Mesothelial cell of epicardium (in vitro differentiated cells): ENCODE measurements around the gene CRHR2. TPM values are rescaled to one million over a fixed set of nuclear protein-coding genes. Genes with fewer than 3 reads are reported as not detected.

Experiments used
- DNase-seq, 2 experiments: peaks; one replicate each; pipeline ENCODE4 v3.0.0; 2021; ENCODE audit warnings: low spot score in 2 of 2; ENCODE audit not compliant: unreplicated experiment in 2 of 2
- H3K27ac Mint-ChIP-seq: 2 replicates; pipeline ENCODE4 v1.8.0; 2021; ENCODE audit warnings: mixed read lengths
- H3K27me3 Mint-ChIP-seq: 2 replicates; pipeline ENCODE4 v1.8.0; 2021; ENCODE audit warnings: low read depth, mixed read lengths
- H3K36me3 Mint-ChIP-seq: 2 replicates; pipeline ENCODE4 v1.8.0; 2021; ENCODE audit warnings: mixed read lengths
- H3K4me1 Mint-ChIP-seq: 2 replicates; pipeline ENCODE4 v1.8.0; 2021; ENCODE audit warnings: mixed read lengths
- H3K4me3 Mint-ChIP-seq: 2 replicates; pipeline ENCODE4 v1.8.0; 2021; ENCODE audit warnings: mild to moderate bottlenecking, moderate library complexity, mixed read lengths
- H3K9me3 Mint-ChIP-seq: 2 replicates; pipeline ENCODE4 v1.8.0; 2021; ENCODE audit warnings: mixed read lengths
- CTCF ChIP-seq: fragments of 200-600 bp; sonication (generic); IDR thresholded peaks from one replicate; pipeline ENCODE4 v1.5.0; 2021; ENCODE audit warnings: antibody characterized with exemption; ENCODE audit not compliant: unreplicated experiment
- total RNA-seq: library from RNA; stranded (reverse); gene quantifications from 3 replicates; pipeline ENCODE4 v1.2.1, GENCODE V29; 2021

Gene CRHR2
- total RNA-seq: not detected in 3 replicates

DNA sequence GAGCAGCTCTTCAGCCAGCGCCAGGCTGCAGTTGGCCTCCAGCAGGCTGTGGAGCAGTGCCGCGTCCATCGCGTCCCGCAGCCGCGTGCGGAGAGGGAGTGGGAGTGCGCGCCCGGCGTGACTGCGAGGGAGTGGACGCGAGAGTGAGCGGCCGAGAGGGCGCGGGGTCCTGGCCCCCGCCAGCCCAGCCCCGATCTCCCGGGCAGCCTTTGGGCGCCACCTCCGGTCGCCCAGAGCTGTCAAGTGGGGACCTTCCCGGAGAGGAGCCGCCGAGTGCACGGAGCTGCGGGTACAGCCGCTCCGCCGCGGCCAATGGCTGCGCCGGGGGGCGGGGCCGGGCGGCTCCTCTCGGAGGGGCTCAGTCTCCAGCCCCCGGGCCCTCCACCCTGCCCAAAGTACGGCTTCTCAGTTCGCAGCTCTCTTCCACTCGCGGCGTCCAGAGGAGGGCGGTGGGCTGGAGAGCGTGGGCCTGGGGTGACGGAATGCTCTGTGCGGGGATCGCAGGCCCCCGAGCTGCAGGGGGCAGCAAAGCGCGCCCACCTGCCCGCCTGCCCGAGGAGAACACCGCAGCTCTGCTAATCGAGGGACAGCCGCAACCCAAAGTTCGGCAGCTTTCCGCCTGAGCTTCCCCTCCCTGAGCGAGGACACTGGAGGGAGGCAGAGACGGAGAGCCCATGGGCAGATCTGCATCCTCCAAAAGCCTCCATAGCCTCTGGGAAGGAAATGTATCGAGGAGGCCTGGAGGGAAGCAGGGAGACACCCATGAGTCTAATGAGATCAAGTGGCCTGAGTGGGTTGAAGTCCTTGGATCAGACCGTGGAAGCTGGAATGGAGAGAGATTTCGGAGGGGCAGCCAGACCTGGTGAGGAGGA is at the start of gene CRHR2:
Gene CRHR2, minus strand, starts transcription at position 245 of the 872 bp plus-strand sequence. Its CDS starts 176 bp downstream, at position 69.
- Mint-ChIP-seq H3K4me3 (peak within 1 kb of the TSS; percentile 71), H3K4me1 (peaks cover 10% of the 10 kb centered on the region), H3K36me3 (no peaks in the 10 kb centered on the region), H3K27ac (no peak within 1 kb of the TSS), H3K9me3 (no peaks in the 10 kb centered on the region), H3K27me3 (peaks cover 81% of the 10 kb centered on the region)
- peak; percentile 19 for TF ChIP-seq CTCF
- DNase-seq: peak in 1 of 2 experiments; percentile 59

DNA sequence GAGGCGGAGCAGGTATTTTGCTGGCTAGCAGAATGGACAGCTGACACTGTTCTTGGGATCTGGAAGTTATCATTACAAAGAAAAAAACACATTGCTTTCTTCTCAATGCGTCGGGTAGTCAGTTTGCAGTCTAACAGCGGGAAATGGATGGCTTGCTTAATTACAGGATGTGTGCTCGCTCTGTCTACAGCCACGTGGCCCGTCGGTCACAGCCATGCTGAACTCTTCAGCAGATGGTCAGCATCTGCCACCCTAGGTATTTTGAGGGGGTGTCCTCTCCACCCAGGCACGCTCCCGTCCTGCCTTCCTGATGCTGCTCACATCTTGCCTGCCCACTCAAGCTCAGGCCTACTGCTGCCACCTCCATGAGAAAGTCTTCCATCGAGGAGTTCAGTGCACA is 49.3 kb upstream of the CRHR2 start:
- H3K4me1 Mint-ChIP-seq: peaks cover 8% of the 10 kb centered on the region
- H3K27me3 Mint-ChIP-seq: peaks cover 44% of the 10 kb centered on the region
- H3K36me3 Mint-ChIP-seq: no peaks in the 10 kb centered on the region
- no peak overlapping the region for H3K4me3 Mint-ChIP-seq
- DNase-seq: no peak
- no peak overlapping the region for H3K27ac Mint-ChIP-seq
- no peaks in the 10 kb centered on the region for H3K9me3 Mint-ChIP-seq
- TF ChIP-seq CTCF: no peak

DNA sequence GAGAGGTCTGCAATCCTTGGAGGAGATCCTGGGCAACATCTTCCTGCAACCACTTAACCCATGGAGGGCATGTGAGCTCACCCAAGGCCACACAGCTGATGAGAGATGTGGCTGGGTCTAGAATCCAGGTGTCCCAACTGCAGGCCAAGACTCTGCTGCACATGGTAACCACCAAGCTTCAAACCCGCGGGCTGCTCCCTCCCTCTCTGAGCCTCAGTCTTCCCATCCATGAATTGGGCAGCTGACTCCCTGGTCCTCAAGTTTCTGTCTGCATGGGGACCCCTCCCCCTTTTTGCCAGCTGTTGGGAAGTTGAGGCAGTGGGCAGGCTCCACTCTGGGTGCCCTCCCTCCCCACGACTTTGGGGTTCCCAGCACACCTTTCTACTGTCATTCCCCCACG is 48.7 kb upstream of the CRHR2 start:
- TF ChIP-seq CTCF: no peak

GRCh38 chr7:30730097-30730496 is 47.8 kb upstream of the CRHR2 start:
- Mint-ChIP-seq H3K36me3 (no peaks in the 10 kb centered on the region), H3K4me1 (peaks cover 12% of the 10 kb centered on the region)
- no peak for TF ChIP-seq CTCF

More for the DNA sequence above, 48.7 kb upstream of the CRHR2 start:
- H3K9me3 Mint-ChIP-seq: no peaks in the 10 kb centered on the region
- no peaks in the 10 kb centered on the region for H3K36me3 Mint-ChIP-seq
- H3K4me3 Mint-ChIP-seq: no peak overlapping the region
- peaks cover 8% of the 10 kb centered on the region for H3K4me1 Mint-ChIP-seq
- H3K27ac Mint-ChIP-seq: no peak overlapping the region
- no peak for DNase-seq
- peaks cover 39% of the 10 kb centered on the region for H3K27me3 Mint-ChIP-seq

GRCh38 chr7:30729642-30730041 is 47.4 kb upstream of the CRHR2 start:
- H3K4me1 Mint-ChIP-seq: peaks cover 12% of the 10 kb centered on the region
- no peak for TF ChIP-seq CTCF
- no peak for DNase-seq
- no peaks in the 10 kb centered on the region for H3K9me3 Mint-ChIP-seq
- no peaks in the 10 kb centered on the region for H3K36me3 Mint-ChIP-seq
- no peak overlapping the region for H3K27ac Mint-ChIP-seq
- H3K27me3 Mint-ChIP-seq: peaks cover 39% of the 10 kb centered on the region
- no peak overlapping the region for H3K4me3 Mint-ChIP-seq

More at GRCh38 chr7:30730097-30730496, 47.8 kb upstream of the CRHR2 start:
- H3K27me3 Mint-ChIP-seq: peaks cover 36% of the 10 kb centered on the region
- no peaks in the 10 kb centered on the region for H3K9me3 Mint-ChIP-seq
- no peak for DNase-seq
- no peak overlapping the region for H3K4me3 Mint-ChIP-seq
- H3K27ac Mint-ChIP-seq: no peak overlapping the region
